Central memory CD4-positive, alpha-beta T cell (primary cell): ENCODE results near the gene RPA3.
"Not testable (repeated sequence)": the region's sequence is repeated elsewhere in the genome, so short reads cannot be mapped to it uniquely, and the experiment has no call there.

Source experiments
- DNase-seq: peaks from one replicate; pipeline ENCODE4 v3.0.0; 2022

RPA3 gene

GRCh38 chr7:7688956-7689355, 29.5 kb downstream of the RPA3 start:
- no peak for DNase-seq

GRCh38 chr7:7688310-7688709, 30.1 kb downstream of the RPA3 start:
- DNase-seq: no peak

DNA sequence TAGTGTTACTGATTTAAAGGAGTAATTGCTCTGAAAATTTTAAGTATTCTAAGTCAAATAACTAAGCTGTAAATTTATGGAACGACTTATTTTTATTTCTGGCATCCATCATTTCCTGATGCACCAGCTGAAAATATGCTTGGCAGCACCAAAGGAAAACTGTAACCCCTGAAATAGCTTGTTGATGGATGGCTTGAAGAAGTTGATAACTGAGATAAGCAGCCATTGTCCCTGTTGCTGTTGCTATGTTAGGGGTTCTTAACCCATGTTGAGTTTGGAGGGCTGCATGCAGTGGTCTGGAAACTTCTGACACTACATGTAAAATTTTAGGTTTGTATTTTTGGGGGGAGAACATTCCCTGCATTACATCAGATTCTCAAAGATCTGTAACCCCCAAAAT, 30.6 kb downstream of the RPA3 start:
- DNase-seq: no peak

GRCh38 chr7:7686811-7687508, 31.4 kb downstream of the RPA3 start:
- DNase-seq: no peak

GRCh38 chr7:7682861-7683260, 35.5 kb downstream of the RPA3 start:
- no peak for DNase-seq

DNA sequence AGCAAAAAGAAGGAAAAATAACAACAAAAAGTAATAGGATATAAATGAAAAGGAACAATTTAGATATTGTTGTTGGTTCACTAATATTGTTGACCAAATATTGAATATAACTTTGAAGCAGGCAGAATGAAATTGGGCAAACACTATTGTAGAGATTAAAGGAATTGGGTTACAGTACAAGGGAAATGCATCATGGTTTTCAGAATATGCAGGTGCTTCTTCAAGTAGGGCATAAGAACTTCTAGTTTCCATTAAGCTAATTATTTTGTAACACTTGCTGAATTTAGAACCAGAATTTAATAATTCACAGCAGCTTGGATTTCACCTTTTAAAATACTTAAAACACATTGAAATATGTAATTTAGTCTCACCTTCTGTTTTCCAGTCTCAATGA, 36.5 kb downstream of the RPA3 start:
- DNase-seq: no peak

GRCh38 chr7:7681191-7681935, 37.0 kb downstream of the RPA3 start:
- DNase-seq: peak; percentile 29

DNA sequence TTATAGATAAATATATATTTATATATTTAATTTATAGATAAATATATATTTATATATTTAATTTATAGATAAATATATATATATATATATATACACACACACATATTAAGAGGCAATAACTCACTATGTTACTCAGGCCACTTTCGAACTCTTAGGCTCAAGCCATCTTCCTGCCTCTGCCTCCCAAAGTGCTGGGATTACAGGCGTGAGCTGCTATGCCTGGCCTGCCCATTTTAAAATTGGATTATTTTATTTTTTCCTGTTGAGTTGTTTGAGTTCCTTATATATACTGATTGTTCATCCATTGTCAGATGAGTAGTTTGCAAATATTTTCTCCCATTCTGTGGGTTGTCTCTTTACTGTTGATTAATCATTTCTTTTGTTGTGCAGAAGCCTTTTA, 38.8 kb downstream of the RPA3 start:
- DNase-seq: not testable (repeated sequence)

GRCh38 chr7:7675686-7676085, 42.7 kb downstream of the RPA3 start:
- no peak for DNase-seq

DNA sequence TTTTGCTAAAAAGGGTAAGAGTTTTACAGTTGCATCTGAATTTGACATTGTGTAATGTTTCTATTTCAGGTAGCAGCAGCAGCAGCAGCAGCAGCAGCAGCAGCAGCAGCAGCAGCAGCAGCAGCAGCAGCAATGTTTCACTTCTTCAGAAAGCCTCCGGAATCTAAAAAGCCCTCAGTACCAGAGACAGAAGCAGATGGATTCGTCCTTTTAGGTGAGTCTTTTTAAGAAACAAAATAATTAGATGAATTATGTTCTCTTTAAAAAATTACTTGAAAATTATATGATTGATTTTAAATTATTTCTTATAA, 45.2 kb downstream of the RPA3 start:
- DNase-seq: no peak

DNA sequence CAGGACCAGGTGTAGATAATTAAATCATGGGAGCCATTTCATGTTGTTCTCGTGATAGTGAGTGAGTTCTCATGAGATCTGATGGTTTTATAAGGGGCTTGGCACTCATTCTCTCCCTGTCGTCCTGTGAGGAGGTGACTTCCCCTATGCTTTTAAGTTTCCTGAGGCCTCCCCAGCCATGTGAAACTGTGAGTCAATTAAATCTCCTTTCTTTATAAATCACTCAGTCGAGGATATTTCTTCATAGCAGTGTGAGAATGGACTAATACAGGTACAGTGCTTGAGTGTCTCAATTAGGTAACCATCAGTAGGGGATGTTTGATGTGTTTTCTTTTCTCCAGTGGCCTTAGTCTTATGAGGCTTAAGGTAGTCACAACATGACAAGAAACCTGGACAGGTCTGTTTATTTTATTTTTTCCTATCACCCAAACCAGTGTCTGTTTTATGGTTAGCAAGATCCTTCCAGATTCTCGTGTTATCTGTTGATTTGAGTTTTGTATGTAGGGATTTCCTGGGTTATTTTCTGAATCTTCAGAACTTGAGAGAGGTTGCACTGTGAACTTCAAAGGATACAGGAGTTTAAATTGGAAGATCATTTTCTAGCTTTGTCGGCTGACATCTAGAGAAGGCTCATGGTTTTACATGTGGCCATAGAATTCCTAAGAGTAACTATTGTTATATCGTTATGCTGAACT, 45.7 kb downstream of the RPA3 start:
- DNase-seq: no peak

DNA sequence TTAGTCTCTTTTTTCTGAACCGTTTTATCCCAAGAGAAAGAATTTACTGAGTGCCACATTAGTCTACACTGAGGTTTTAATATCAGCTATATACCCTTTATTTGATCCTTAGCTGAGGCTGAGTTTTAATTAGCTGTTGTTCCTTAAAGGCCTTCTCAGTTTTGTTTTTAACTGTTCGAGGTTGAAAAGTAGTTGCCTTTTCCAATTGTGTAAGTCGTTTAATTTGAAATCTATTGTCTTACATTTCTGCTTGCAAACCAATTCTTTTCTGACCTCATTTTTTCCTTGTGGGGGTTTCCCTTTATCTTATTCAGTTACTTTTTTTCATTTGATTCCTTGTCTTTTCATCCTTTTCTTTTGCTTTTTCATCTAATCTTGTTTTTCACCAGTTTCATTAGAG, 47.0 kb downstream of the RPA3 start:
- DNase-seq: no peak

GRCh38 chr7:7670490-7670889, 47.9 kb downstream of the RPA3 start:
- no peak for DNase-seq

DNA sequence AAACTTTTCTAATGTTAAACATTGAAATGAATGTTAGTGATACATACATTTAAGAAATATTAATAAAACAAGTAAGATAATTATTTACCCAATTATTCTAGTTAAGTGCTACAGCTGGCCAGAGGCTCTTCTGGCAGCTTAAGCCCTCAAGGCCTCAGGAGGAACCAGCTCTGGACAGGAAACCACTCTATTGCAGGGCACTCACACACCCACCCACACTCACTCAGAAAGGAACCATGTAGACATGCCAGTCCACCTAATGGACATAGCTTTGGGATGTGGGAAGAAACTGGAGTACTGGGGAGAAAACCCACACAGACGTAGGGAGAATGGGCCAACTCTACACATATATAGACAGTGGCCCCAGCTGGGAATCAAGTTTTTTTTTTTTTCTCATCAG, 49.7 kb downstream of the RPA3 start:
- no peak for DNase-seq

DNA sequence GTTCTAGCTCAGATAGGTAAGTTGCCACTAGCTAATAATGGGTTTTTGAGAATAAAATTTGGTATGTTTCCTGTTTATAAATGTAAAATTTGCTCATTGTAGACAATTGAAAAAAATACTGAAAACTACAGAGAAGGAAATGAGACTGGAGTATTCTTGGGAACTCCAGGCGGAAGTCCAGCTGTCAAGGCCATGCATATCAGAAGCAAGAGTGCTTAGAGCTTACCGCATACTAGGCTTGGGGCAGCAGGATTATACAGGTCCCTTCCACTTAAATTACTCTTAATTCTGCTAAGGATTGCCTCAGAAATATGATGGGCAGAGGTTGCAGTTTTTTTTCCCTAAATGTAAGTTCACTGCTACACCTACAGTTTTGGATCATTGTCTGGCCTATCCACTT, 51.2 kb downstream of the RPA3 start:
- no peak for DNase-seq

GRCh38 chr7:7665031-7665430, 53.4 kb downstream of the RPA3 start:
- no peak for DNase-seq

DNA sequence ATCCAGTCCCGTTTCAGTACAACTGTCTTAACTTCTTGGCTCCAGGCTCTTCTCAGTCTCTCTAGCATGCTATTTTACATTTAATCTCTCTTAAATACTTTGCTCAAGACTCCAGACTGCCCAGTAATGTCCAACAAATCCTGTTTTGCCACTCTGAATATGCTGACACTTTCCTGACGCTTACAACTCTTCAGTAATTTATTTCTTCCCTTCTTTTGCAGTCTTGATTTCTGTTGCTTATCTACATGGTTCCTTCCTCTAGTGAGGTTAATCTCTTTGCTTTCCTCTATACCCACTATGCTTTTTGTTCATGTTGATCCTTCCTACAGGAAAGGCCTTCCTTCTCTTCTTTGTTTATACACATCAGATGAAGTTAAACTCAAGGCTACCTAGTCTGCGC, 54.1 kb downstream of the RPA3 start:
- DNase-seq: no peak

GRCh38 chr7:7662527-7662926, 55.9 kb downstream of the RPA3 start:
- DNase-seq: no peak

DNA sequence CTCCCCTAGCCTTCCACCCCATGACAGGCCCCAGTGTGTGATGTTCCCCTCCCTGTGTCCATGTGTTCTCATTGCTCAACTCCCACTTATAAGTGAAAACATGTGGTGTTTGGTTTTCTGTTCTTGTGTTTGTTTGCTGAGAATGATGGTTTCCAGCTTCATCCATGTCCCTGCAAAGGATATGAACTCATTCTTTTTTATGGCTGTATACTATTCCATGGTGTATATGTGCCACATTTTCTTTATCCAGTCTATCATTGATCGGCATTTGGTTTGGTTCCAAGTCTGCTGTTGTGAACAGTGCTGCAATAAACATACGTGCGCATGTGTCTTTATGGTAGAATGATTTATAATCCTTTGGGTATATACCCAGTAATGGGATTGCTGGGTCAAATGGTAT, 61.9 kb downstream of the RPA3 start:
- not testable (repeated sequence) for DNase-seq

- no peak for DNase-seq
Measured at GRCh38 chr7:7654964-7655715, 63.3 kb downstream of the RPA3 start.

DNA sequence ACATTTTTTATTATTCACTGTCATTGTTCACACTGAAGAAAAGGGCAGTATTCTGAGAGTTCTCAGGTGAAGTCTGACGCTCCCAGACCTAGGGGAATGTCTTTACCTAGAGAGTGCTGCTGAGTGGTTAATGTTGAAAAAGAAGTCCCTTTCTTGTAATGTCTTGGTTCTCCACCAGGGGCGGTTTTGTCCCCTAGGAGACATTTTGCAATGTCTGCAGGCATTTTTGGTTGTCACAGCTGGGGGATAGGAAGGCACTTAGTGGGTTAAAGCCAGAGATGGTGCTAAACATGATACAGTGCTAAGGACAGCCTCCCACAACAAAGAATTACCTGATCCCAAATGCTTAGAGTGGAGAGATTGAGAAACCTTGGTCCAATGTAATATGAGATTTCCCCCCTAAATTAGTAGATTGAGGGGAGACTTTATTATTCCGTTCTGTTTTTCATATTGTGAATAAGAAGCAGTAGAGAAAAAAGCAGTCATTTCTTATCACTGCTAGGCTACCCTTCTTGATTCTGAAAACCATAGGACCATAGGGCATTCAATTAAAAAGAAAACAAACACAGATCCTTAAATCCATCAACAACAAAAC, 64.7 kb downstream of the RPA3 start:
- DNase-seq: no peak

DNA sequence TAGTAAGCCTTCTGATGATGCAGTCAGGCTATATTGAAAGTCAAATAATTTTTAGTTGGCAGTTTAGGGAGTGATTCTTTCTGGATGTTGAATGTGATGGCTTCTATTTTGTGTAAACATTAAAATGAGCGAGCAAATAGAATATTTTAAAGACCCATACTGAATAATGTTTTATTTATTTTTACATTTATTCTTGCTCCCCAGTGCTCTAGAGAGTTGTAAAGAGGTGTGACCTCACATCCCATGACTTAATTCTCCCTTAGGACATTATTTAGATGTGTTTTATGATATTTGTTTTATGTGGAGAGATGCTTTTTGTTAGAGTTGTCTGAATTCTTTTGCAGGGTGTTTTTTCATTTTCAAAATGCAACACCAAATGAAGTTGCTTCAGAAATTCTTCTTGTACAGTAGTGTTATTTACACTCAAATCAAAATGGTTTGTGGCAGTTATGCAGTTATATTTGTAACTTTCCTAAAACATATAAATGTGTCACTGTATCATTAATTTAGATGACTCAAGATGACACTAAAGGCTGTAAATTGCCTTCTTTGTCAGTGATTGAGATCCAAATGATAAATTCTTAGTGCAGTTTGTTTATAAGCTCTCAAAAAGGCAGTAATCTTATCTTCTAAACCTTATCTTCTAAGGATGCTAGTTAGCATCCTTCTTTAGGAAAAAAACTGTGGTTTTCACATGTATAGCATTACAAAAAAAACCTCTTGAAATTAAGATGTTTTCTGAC, 65.4 kb downstream of the RPA3 start:
- DNase-seq: no peak
